ENCODE data around the gene CDK19. TPM values are rescaled to one million over a fixed set of nuclear protein-coding genes. Genes with fewer than 3 reads are reported as not detected.

Gene CDK19
- total and polyA plus RNA-seq, 2 of the 4 experiments (the other 2 are of a cell fraction): 6.0 to 6.8 TPM

GRCh38 chr6:110587328-110587727 is 227.9 kb downstream of the CDK19 start:
- no peak overlapping the region for H3K9ac ChIP-seq (ENCODE audit: low read depth, low read length)
- H4K20me1 ChIP-seq (ENCODE audit: insufficient read depth, low read length): no peaks in the 10 kb centered on the region
- H3K4ac ChIP-seq (ENCODE audit: low read depth, low read length): no peak overlapping the region
- no peaks in the 10 kb centered on the region; the same call in 1 of the 2 replicates for H3K9me1 ChIP-seq (ENCODE audit: insufficient read depth, low read length)
- TF ChIP-seq ELK1 (IDR thresholded peaks at IDR 0.05; ENCODE audit: borderline replicate concordance, low read depth, low read length) (no peak), FOS (IDR thresholded peaks at IDR 0.05; ENCODE audit: low read depth, low read length) (no peak), POLR2A (IDR thresholded peaks at IDR 0.05; ENCODE audit: low read depth, low read length) (no peak), USF2 (IDR thresholded peaks at IDR 0.05; ENCODE audit: low read depth, low read length) (no peak), MAFK (IDR thresholded peaks at IDR 0.05; ENCODE audit: low read depth, low read length) (no peak), BHLHE40 (IDR thresholded peaks at IDR 0.05; ENCODE audit: low read depth, low read length) (no peak), RAD21 (IDR thresholded peaks at IDR 0.05; ENCODE audit: low read length) (no peak), SMC3 (IDR thresholded peaks at IDR 0.05; ENCODE audit: low read depth, low read length) (no peak), CEBPB (IDR thresholded peaks at IDR 0.05; ENCODE audit: low read depth, low read length) (no peak), MXI1 (IDR thresholded peaks at IDR 0.05; ENCODE audit: borderline replicate concordance, low read depth, low read length) (no peak), RCOR1 (IDR thresholded peaks at IDR 0.05; ENCODE audit: insufficient replicate concordance, low read length) (no peak), CHD1 (IDR thresholded peaks at IDR 0.05; ENCODE audit: low read depth, low read length) (no peak), CTCF (conservative IDR thresholded peaks at IDR 0.05; ENCODE audit: low read depth, low read length) (no peak), NFE2L2 (IDR thresholded peaks at IDR 0.05; ENCODE audit: low read depth, low read length) (no peak), MAZ (IDR thresholded peaks at IDR 0.05; ENCODE audit: borderline replicate concordance, low read depth, low read length) (no peak), RFX5 (IDR thresholded peaks at IDR 0.05; ENCODE audit: low read depth, low read length) (no peak)
- no peak overlapping the region for H2BK15ac ChIP-seq (ENCODE audit: low read depth, low read length)
- dilution Hi-C loops (cut with HindIII; ENCODE audit: low sequenced_read_pairs, unreplicated experiment) (no loop called here), in situ Hi-C loops (cut with MboI; ENCODE audit: low sequenced_read_pairs) (no loop called here), intact Hi-C loops (cut with micrococcal nuclease) (no loop called here)
- no peak overlapping the region for H3K23ac ChIP-seq (ENCODE audit: low read depth, low read length)
- H2BK20ac ChIP-seq (ENCODE audit: low read depth, low read length): no peak overlapping the region
- no peak overlapping the region for H3K18ac ChIP-seq (ENCODE audit: low read depth, low read length)
- H2BK120ac ChIP-seq (ENCODE audit: low read depth, low read length): no peak overlapping the region
- no peaks in the 10 kb centered on the region for H3K79me1 ChIP-seq (ENCODE audit: low read depth in 1 of 2, low read length in 2 of 2)
- no peaks in the 10 kb centered on the region for H3K9me3 ChIP-seq (ENCODE audit: control insufficient read depth, insufficient read depth, low read length)
- WGBS, 2 experiments (ENCODE audit: extremely low coverage in 2 of 2, insufficient read length in 1 of 2): 88% methylated on average over 1 of the region's 2 CpGs; no CpG with 5 or more reads in 1 of the 2 experiments
- no peak overlapping the region for H2AK5ac ChIP-seq (ENCODE audit: low read depth, low read length)
- H2BK5ac ChIP-seq (ENCODE audit: low read depth, low read length, poor library complexity, severe bottlenecking): no peak overlapping the region
- H3K27me3 ChIP-seq (ENCODE audit: control insufficient read depth, insufficient read depth, low read length): no peaks in the 10 kb centered on the region
- BruUV-seq (replicated peaks): no TSS peak
- no peaks in the 10 kb centered on the region for H3K36me3 ChIP-seq (ENCODE audit: control insufficient read depth, insufficient read depth, low read length)
- H3K4me3 ChIP-seq (ENCODE audit: insufficient read depth, low read depth, low read length): no peak overlapping the region
- no peak overlapping the region for H4K91ac ChIP-seq (ENCODE audit: insufficient read depth, low read depth, low read length)
- H3K56ac ChIP-seq (ENCODE audit: extremely low read depth, insufficient read depth, low read length): no peak overlapping the region
- H3K4me2 ChIP-seq (ENCODE audit: low read depth, low read length): no peak overlapping the region
- H3K14ac ChIP-seq (replicated peaks; ENCODE audit: low read depth, low read length): no peak overlapping the region
- CTCF ChIA-PET: no interaction called here
- no peak overlapping the region for H4K5ac ChIP-seq (ENCODE audit: low read depth, low read length)
- no peak overlapping the region for H3K27ac ChIP-seq (ENCODE audit: insufficient read depth, low read length)
- no peak overlapping the region for H2AK9ac ChIP-seq (replicated peaks; ENCODE audit: low read depth, low read length, poor library complexity)
- H3K4me1 ChIP-seq (ENCODE audit: control insufficient read depth, insufficient read depth, low read length): no peaks in the 10 kb centered on the region; the same call in 1 of the 2 replicates
- ATAC-seq (ENCODE audit: low read depth): no peak
- no peak overlapping the region for H2AFZ ChIP-seq (replicated peaks; ENCODE audit: low read length, poor library complexity)
- no peak for DNase-seq
- POLR2A ChIA-PET (ENCODE audit: unreplicated experiment): no interaction called here
- H4K8ac ChIP-seq (ENCODE audit: low read depth in 2 of 2, low read length in 2 of 2): no peak overlapping the region

All from IMR-90 (cell line).